Karpas-422 (cell line): ENCODE data around the gene ST8SIA3. TPM values are rescaled to one million over a fixed set of nuclear protein-coding genes. Genes with fewer than 3 reads are reported as not detected.

Experiments
- DNase-seq: peaks from one replicate; pipeline ENCODE4 v3.0.0-alpha.2; 2015
- H2AFZ ChIP-seq: fragments of 200-600 bp; sonication (generic); 2 replicates; pipeline ENCODE4 v1.6.1; 2014; ENCODE audit warnings: antibody characterized with exemption, low read length, mixed read lengths
- H3K27ac ChIP-seq: fragments of 200-600 bp; sonication (generic); 2 replicates; pipeline ENCODE4 v1.5.1; 2014; ENCODE audit warnings: mild to moderate bottlenecking, low read length, moderate library complexity
- H3K27me3 ChIP-seq: fragments of 200-600 bp; sonication (generic); 2 replicates; pipeline ENCODE4 v1.6.1; 2014; ENCODE audit warnings: low read length, mixed read lengths
- H3K36me3 ChIP-seq: fragments of 200-600 bp; sonication (generic); 2 replicates; pipeline ENCODE4 v1.6.1; 2014; ENCODE audit warnings: low read length, mixed read lengths; ENCODE audit not compliant: insufficient read depth
- H3K4me1 ChIP-seq: fragments of 200-600 bp; sonication (generic); 2 replicates; pipeline ENCODE4 v1.6.1; 2014; ENCODE audit warnings: mild to moderate bottlenecking, low read length, mixed read lengths
- H3K4me2 ChIP-seq: fragments of 200-600 bp; sonication (generic); 2 replicates; pipeline ENCODE4 v1.6.1; 2014; ENCODE audit warnings: low read length, low read depth, mild to moderate bottlenecking; ENCODE audit not compliant: poor library complexity, severe bottlenecking
- H3K4me3 ChIP-seq: fragments of 200-600 bp; sonication (generic); 2 replicates; pipeline ENCODE4 v1.5.1; 2014; ENCODE audit warnings: mild to moderate bottlenecking, antibody characterized with exemption, low read length, mixed read lengths
- H3K79me2 ChIP-seq: fragments of 200-600 bp; sonication (generic); 2 replicates; pipeline ENCODE4 v1.6.1; 2014; ENCODE audit warnings: mild to moderate bottlenecking, low read length, mixed read lengths
- H3K9ac ChIP-seq: fragments of 200-600 bp; sonication (generic); 2 replicates; pipeline ENCODE4 v1.6.0; 2014; ENCODE audit warnings: low read length
- H3K9me2 ChIP-seq: fragments of 200-600 bp; sonication (generic), shearing (Covaris generic); replicated peaks from 2 replicates; pipeline ENCODE4 v1.6.0; 2014; ENCODE audit warnings: mild to moderate bottlenecking, low read length, moderate library complexity; ENCODE audit not compliant: insufficient read depth
- H3K9me3 ChIP-seq: fragments of 300-700, 200-600 bp; sonication (generic); 2 replicates; pipeline ENCODE4 v1.6.1; 2014; ENCODE audit warnings: low read length, mixed read lengths
- H4K20me1 ChIP-seq: fragments of 200-600 bp; sonication (generic); 2 replicates; pipeline ENCODE4 v1.6.1; 2014; ENCODE audit warnings: mild to moderate bottlenecking, antibody characterized with exemption, low read length, low read depth; ENCODE audit not compliant: insufficient read depth
- total RNA-seq: library from RNA; depleted of rRNA; stranded (reverse); fragments of >200 nt; shearing (Covaris generic); gene quantifications from 2 replicates; pipeline ENCODE4 v1.2.3, GENCODE V29; 2014; ENCODE audit warnings: low replicate concordance

Gene ST8SIA3
- total RNA-seq, 1 experiment from 2014 or later = not detected

GRCh38 chr18:57329856-57330255 is 22.5 kb upstream of the ST8SIA3 start:
- Histone ChIP-seq H3K27ac (no peak overlapping the region), H3K9ac (no peak overlapping the region), H3K4me1 (no peaks in the 10 kb centered on the region), H3K36me3 (no peaks in the 10 kb centered on the region), H3K4me3 (no peak overlapping the region), H3K9me2 (no peaks in the 10 kb centered on the region), H3K4me2 (no peak overlapping the region), H3K27me3 (no peaks in the 10 kb centered on the region), H3K79me2 (no peaks in the 10 kb centered on the region), H3K9me3 (no peaks in the 10 kb centered on the region), H2AFZ (no peak overlapping the region), H4K20me1 (no peaks in the 10 kb centered on the region)
- no peak for DNase-seq

GRCh38 chr18:57331718-57332117 is 20.6 kb upstream of the ST8SIA3 start:
- Histone ChIP-seq H3K9me2 (no peaks in the 10 kb centered on the region), H3K4me1 (no peaks in the 10 kb centered on the region), H3K27ac (no peak overlapping the region), H2AFZ (no peak overlapping the region), H3K4me3 (no peak overlapping the region), H4K20me1 (no peaks in the 10 kb centered on the region), H3K36me3 (no peaks in the 10 kb centered on the region), H3K9ac (no peak overlapping the region), H3K27me3 (no peaks in the 10 kb centered on the region), H3K9me3 (no peaks in the 10 kb centered on the region), H3K4me2 (no peak overlapping the region), H3K79me2 (no peaks in the 10 kb centered on the region)
- DNase-seq = no peak

- H3K4me1 ChIP-seq = no peaks in the 10 kb centered on the region
- no peak overlapping the region for H3K4me3 ChIP-seq
- no peaks in the 10 kb centered on the region for H3K27me3 ChIP-seq
- no peaks in the 10 kb centered on the region for H4K20me1 ChIP-seq
- H3K4me2 ChIP-seq = no peak overlapping the region
- H3K79me2 ChIP-seq = no peaks in the 10 kb centered on the region
- DNase-seq = no peak
- H3K36me3 ChIP-seq = no peaks in the 10 kb centered on the region
- H2AFZ ChIP-seq = no peak overlapping the region
- no peaks in the 10 kb centered on the region for H3K9me3 ChIP-seq
- H3K9ac ChIP-seq = no peak overlapping the region
- no peak overlapping the region for H3K27ac ChIP-seq
- no peaks in the 10 kb centered on the region for H3K9me2 ChIP-seq
Measured at GRCh38 chr18:57333940-57334339, 18.4 kb upstream of the ST8SIA3 start.

GRCh38 chr18:57334383-57334782 is 18.0 kb upstream of the ST8SIA3 start:
- Histone ChIP-seq H4K20me1 (no peaks in the 10 kb centered on the region), H3K4me3 (no peak overlapping the region), H3K9me3 (no peaks in the 10 kb centered on the region), H2AFZ (no peak overlapping the region), H3K36me3 (no peaks in the 10 kb centered on the region), H3K9ac (no peak overlapping the region), H3K4me2 (no peak overlapping the region), H3K79me2 (no peaks in the 10 kb centered on the region), H3K27ac (no peak overlapping the region), H3K4me1 (no peaks in the 10 kb centered on the region), H3K27me3 (no peaks in the 10 kb centered on the region), H3K9me2 (no peaks in the 10 kb centered on the region)
- DNase-seq = no peak

- Histone ChIP-seq H3K79me2 (no peaks in the 10 kb centered on the region), H3K9ac (no peak overlapping the region), H4K20me1 (no peaks in the 10 kb centered on the region), H3K27me3 (no peaks in the 10 kb centered on the region), H3K9me2 (no peaks in the 10 kb centered on the region), H3K4me1 (no peaks in the 10 kb centered on the region), H3K4me3 (no peak overlapping the region), H2AFZ (no peak overlapping the region), H3K4me2 (no peak overlapping the region), H3K27ac (no peak overlapping the region), H3K9me3 (no peaks in the 10 kb centered on the region), H3K36me3 (no peaks in the 10 kb centered on the region)
- DNase-seq = no peak
Measured at GRCh38 chr18:57336343-57336742, 16.0 kb upstream of the ST8SIA3 start.

- Histone ChIP-seq H4K20me1 (no peaks in the 10 kb centered on the region), H2AFZ (no peak overlapping the region), H3K79me2 (no peaks in the 10 kb centered on the region), H3K9me2 (no peaks in the 10 kb centered on the region), H3K27ac (no peak overlapping the region), H3K4me1 (no peaks in the 10 kb centered on the region), H3K36me3 (no peaks in the 10 kb centered on the region), H3K9ac (no peak overlapping the region), H3K4me2 (no peak overlapping the region), H3K27me3 (no peaks in the 10 kb centered on the region), H3K9me3 (no peaks in the 10 kb centered on the region), H3K4me3 (no peak overlapping the region)
- DNase-seq = no peak
Measured at GRCh38 chr18:57337890-57338289, 14.5 kb upstream of the ST8SIA3 start.

GRCh38 chr18:57343833-57344232 is 8.5 kb upstream of the ST8SIA3 start:
- Histone ChIP-seq H3K4me2 (no peak overlapping the region), H2AFZ (no peak overlapping the region), H3K9ac (no peak overlapping the region), H3K79me2 (no peaks in the 10 kb centered on the region), H3K27me3 (no peaks in the 10 kb centered on the region), H4K20me1 (no peaks in the 10 kb centered on the region), H3K36me3 (no peaks in the 10 kb centered on the region), H3K4me3 (no peak overlapping the region), H3K9me3 (no peaks in the 10 kb centered on the region), H3K4me1 (no peaks in the 10 kb centered on the region), H3K27ac (no peak overlapping the region), H3K9me2 (no peaks in the 10 kb centered on the region)
- DNase-seq = no peak

- Histone ChIP-seq H3K27ac (no peak overlapping the region), H3K79me2 (no peaks in the 10 kb centered on the region), H3K36me3 (no peaks in the 10 kb centered on the region), H4K20me1 (no peaks in the 10 kb centered on the region), H3K9me2 (no peaks in the 10 kb centered on the region), H3K4me1 (no peaks in the 10 kb centered on the region), H3K9ac (no peak overlapping the region), H3K4me2 (no peak overlapping the region), H2AFZ (no peak overlapping the region), H3K4me3 (no peak overlapping the region), H3K27me3 (no peaks in the 10 kb centered on the region), H3K9me3 (no peaks in the 10 kb centered on the region)
- DNase-seq = no peak
Measured at GRCh38 chr18:57346876-57347275, 5.5 kb upstream of the ST8SIA3 start.

GRCh38 chr18:57347784-57348183 is 4.6 kb upstream of the ST8SIA3 start:
- no peaks in the 10 kb centered on the region for H3K9me3 ChIP-seq
- H4K20me1 ChIP-seq = no peaks in the 10 kb centered on the region
- H3K4me1 ChIP-seq = no peaks in the 10 kb centered on the region
- no peak overlapping the region for H3K27ac ChIP-seq
- H3K36me3 ChIP-seq = no peaks in the 10 kb centered on the region
- no peak overlapping the region for H3K4me2 ChIP-seq
- no peaks in the 10 kb centered on the region for H3K79me2 ChIP-seq
- H3K27me3 ChIP-seq = no peaks in the 10 kb centered on the region
- no peak for DNase-seq
- H3K4me3 ChIP-seq = no peak overlapping the region
- no peaks in the 10 kb centered on the region for H3K9me2 ChIP-seq
- H3K9ac ChIP-seq = no peak overlapping the region
- H2AFZ ChIP-seq = no peak overlapping the region
